Lower lobe of right lung (tissue), 2 donors: Measurements from ENCODE around the gene LIMA1. TPM values are rescaled to one million over a fixed set of nuclear protein-coding genes. Genes with fewer than 3 reads are reported as not detected.
"Not testable (repeated sequence)": the region's sequence is repeated elsewhere in the genome, so short reads cannot be mapped to it uniquely, and the experiment has no call there.

ENCODE experiments used
- ATAC-seq, 2 donors: fragments of 200-7000 bp; cut with Tn5 transposase; one replicate each; pipeline ENCODE4 v1.9.1; 2020 to 2022; ENCODE audit warnings: mild to moderate bottlenecking in 2 of 2, moderate library complexity in 2 of 2
- DNase-seq: peaks from one replicate; pipeline ENCODE4 v3.0.0-alpha.2; 2020
- H3K27ac ChIP-seq: fragments of 200-600 bp; one replicate; pipeline ENCODE4 v1.8.0; 2022
- H3K27me3 ChIP-seq: fragments of 200-600 bp; one replicate; pipeline ENCODE4 v1.8.0; 2022; ENCODE audit warnings: low read depth
- H3K36me3 ChIP-seq: fragments of 200-600 bp; one replicate; pipeline ENCODE4 v1.8.0; 2022; ENCODE audit warnings: mild to moderate bottlenecking
- H3K4me1 ChIP-seq: fragments of 200-600 bp; one replicate; pipeline ENCODE4 v1.8.0; 2022
- H3K4me3 ChIP-seq: fragments of 200-600 bp; one replicate; pipeline ENCODE4 v1.8.0; 2022; ENCODE audit warnings: mild to moderate bottlenecking
- H3K9me3 ChIP-seq: fragments of 200-600 bp; one replicate; pipeline ENCODE4 v1.8.0; 2022
- intact Hi-C: fragments of 100-400 bp; cut with DNase I; formaldehyde crosslinking; loops from one replicate; pipeline ENCODE4 v1.11.0; 2022
- total RNA-seq: library from RNA; stranded (reverse); fragmentation: NEBNext Ultra II Directional; extraction: Animal tissue kit (Norgen Biotek cat#: 25700); gene quantifications from one replicate; pipeline ENCODE4 v1.2.1, GENCODE V29; 2021
- TF ChIP-seq, protein P1 (sequence below): fragments of 200-600 bp; IDR thresholded peaks from one replicate; pipeline ENCODE4 v1.8.0; 2022; ENCODE audit warnings: antibody characterized with exemption, mild to moderate bottlenecking
- donor health status: DM: no; HTN: yes; CAD: no; lungs with severe emphysema.

LIMA1 gene
- total RNA-seq, 1 donor from 2014 or later: 76.6 TPM

DNA sequence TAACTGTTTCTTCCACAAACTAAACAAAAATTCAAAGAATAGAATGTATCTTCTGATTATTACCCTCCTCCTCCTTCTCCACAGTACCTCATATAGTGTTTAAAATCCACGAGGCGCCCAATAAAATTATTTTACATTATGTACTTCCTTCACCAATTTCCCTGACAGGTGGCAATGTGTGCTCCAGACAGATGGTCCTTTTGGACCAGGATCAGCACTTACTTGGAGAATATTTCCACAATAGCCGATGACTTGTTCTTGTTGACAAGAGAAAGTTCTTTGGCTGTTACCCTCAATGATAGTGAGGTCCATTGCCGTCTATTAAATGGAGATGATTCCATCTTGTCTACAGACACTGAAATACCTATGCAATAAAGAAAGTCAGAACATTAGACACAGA, 34.9 kb downstream of the LIMA1 start:
- Histone ChIP-seq H3K27ac (no peak overlapping the region), H3K36me3 (peaks cover 42% of the 10 kb centered on the region), H3K9me3 (no peaks in the 10 kb centered on the region), H3K4me1 (peaks cover 33% of the 10 kb centered on the region), H3K27me3 (no peaks in the 10 kb centered on the region), H3K4me3 (no peak overlapping the region)
- TF ChIP-seq, protein P1, sequence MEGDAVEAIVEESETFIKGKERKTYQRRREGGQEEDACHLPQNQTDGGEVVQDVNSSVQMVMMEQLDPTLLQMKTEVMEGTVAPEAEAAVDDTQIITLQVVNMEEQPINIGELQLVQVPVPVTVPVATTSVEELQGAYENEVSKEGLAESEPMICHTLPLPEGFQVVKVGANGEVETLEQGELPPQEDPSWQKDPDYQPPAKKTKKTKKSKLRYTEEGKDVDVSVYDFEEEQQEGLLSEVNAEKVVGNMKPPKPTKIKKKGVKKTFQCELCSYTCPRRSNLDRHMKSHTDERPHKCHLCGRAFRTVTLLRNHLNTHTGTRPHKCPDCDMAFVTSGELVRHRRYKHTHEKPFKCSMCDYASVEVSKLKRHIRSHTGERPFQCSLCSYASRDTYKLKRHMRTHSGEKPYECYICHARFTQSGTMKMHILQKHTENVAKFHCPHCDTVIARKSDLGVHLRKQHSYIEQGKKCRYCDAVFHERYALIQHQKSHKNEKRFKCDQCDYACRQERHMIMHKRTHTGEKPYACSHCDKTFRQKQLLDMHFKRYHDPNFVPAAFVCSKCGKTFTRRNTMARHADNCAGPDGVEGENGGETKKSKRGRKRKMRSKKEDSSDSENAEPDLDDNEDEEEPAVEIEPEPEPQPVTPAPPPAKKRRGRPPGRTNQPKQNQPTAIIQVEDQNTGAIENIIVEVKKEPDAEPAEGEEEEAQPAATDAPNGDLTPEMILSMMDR: no peak
- intact Hi-C loops: no loop called here
- no peak for ATAC-seq
- no peak for DNase-seq

DNA sequence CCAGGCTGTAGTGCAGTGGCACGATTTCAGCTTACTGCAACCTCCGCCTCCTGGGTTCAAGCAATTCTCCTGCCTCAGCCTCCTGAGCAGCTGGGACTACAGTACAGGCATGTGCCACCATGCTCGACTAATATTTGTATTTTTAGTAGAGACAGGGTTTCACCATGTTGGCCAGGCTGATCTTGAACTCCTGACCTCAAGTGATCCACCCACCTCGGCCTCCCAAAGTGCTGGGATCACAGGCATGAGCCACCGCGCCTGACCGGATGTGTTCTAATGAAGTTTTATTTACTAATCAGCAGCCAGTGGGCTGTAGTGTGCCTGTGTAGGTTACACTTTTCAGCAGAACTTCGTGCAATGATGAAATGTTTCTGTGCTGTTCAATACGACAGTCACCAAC, 35.7 kb downstream of the LIMA1 start:
- intact Hi-C loops, H3K4me3 ChIP-seq, H3K27me3 ChIP-seq, H3K9me3 ChIP-seq, ATAC-seq, DNase-seq: not testable (repeated sequence)
- Histone ChIP-seq H3K4me1 (peaks cover 40% of the 10 kb centered on the region), H3K36me3 (peaks cover 42% of the 10 kb centered on the region), H3K27ac (peak overlapping the region; percentile 15)

DNA sequence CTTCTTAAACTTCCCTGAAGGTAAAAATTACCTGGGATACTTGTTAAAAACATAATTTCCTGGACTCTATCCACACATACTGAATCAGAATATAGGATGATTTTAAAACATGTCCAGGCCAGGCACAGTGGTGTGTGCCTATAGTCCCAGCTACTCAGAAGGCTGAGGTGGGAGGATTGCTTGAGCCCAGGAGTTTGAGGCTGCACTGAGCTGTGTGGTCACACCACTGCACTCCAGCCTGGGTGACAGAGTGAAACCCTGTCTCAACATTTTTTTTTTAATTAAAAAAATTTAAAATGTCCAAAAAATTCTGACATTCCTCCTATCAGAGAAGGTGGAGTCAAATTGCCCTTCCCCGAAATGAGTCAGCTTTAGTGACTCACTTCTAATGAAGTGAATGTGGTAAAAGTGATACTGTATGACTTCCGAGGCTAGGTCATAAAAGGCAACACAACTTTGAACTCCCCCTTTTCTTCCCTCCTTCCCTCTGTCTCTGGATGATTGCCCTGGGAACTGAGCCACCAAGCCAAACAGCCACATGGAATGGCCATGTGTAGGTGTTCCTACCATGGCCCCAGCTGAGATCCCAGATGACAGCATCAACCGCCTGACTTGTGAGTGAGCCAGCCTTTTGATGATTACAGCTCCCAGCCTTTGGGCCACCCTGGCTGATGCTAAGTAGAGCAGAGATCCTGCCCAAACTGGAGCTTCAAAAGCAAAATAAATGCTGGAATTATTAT, 36.3 kb downstream of the LIMA1 start:
- peaks cover 46% of the 10 kb centered on the region for H3K4me1 ChIP-seq
- H3K36me3 ChIP-seq: peaks cover 42% of the 10 kb centered on the region
- TF ChIP-seq, protein P1: no peak
- H3K27me3 ChIP-seq: no peaks in the 10 kb centered on the region
- H3K4me3 ChIP-seq: no peak overlapping the region
- H3K9me3 ChIP-seq: no peaks in the 10 kb centered on the region
- DNase-seq (no peak), ATAC-seq (peak; percentile 82 to 83)
- intact Hi-C loops: no loop called here
- peak overlapping the region; percentile 65 for H3K27ac ChIP-seq

DNA sequence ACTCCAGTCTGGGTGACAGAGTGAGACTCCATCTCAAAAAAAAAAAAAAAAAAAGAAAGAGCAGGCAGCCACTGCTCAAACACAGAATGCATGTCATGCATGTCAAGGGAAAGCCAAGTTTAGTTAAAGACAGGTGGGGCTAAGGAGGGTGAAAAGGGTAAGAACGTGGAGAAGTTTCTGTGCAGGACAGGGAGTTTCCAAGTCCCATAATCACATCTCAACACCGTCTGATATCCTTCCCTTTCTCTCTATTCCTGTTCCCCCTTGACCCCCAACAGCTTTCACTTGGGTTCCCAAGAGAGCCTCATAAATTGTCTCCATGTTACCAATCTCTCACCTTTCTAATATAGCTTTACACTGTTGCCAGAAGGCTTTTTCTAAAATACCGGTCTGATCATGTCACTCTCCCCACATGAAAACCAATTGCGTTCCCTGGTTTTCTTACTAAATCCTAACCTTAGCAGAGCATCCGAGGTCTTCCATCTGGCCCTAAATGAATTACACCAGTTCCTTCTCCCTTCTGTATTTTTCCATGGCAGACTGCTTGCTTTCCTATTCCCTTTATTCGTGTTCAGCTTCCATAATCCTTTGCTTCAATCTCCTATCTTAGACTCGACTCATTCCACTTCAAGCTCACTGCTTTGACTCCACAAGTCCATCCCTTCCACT, 37.0 kb downstream of the LIMA1 start:
- TF ChIP-seq, protein P1: no peak
- H3K4me3 ChIP-seq: no peak overlapping the region
- DNase-seq (no peak), ATAC-seq (no peak)
- intact Hi-C loops: no loop called here
- peak overlapping the region; percentile 65 for H3K27ac ChIP-seq
- no peaks in the 10 kb centered on the region for H3K9me3 ChIP-seq
- H3K4me1 ChIP-seq: peaks cover 52% of the 10 kb centered on the region
- H3K36me3 ChIP-seq: peaks cover 42% of the 10 kb centered on the region
- H3K27me3 ChIP-seq: no peaks in the 10 kb centered on the region

DNA sequence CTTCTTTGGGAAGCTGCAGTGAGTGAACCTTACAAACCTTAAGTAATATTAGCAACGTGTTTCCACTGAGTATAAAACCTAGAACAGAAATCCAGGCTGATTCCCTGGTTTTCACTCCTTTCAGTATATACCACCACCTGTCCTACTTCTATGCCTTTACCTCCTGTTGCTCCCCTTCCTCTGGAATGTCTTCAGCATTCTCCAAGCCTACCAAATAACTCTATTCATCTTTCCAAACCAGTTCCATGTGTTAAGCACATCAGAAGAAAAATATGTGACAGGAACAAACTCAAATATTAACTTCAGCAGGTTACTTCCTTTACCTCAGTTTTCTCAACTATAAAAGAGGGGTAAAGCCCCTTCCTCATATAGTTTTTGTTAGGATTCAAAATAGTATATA, 39.8 kb downstream of the LIMA1 start:
- Histone ChIP-seq H3K9me3 (no peaks in the 10 kb centered on the region), H3K4me1 (peaks cover 58% of the 10 kb centered on the region), H3K27me3 (no peaks in the 10 kb centered on the region), H3K27ac (no peak overlapping the region), H3K36me3 (peaks cover 40% of the 10 kb centered on the region), H3K4me3 (no peak overlapping the region)
- ATAC-seq (no peak), DNase-seq (no peak)
- TF ChIP-seq, protein P1: no peak
- intact Hi-C loops: no loop called here

DNA sequence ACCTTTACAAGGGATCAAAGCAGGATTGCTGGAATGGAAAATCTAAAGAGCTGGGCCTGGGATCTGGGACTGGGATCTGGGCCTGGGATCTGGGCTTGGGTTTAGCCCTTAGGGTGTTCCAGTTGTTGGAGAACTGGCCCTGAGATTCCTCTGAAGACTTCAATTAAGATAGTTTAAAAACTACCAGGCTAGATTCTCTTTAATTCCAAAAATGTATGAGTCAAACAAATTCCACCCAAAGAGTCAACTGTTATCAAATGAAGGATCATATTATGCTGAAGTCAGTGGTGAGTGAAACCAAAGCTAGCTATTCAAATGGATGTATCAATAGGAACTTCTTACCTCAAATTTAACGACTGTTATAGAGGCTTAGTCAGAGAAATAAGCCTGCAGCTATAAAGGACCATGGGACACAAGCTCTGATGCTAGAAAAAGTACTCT, 40.5 kb downstream of the LIMA1 start:
- TF ChIP-seq, protein P1: no peak
- DNase-seq: no peak
- peaks cover 33% of the 10 kb centered on the region for H3K36me3 ChIP-seq
- peaks cover 54% of the 10 kb centered on the region for H3K4me1 ChIP-seq
- intact Hi-C loops: no loop called here
- peak overlapping the region; percentile 49 for H3K27ac ChIP-seq
- H3K9me3 ChIP-seq: no peaks in the 10 kb centered on the region
- H3K4me3 ChIP-seq: no peak overlapping the region
- H3K27me3 ChIP-seq: no peaks in the 10 kb centered on the region
- ATAC-seq: no peak
